GM10266 (cell line): Measurements from ENCODE around the gene VCP.
"Not testable (repeated sequence)": the region's sequence is repeated elsewhere in the genome, so short reads cannot be mapped to it uniquely, and the experiment has no call there.

Experiments used
- DNase-seq: peaks from one replicate; pipeline ENCODE4 v3.0.0; 2012; ENCODE audit errors: extremely low spot score
- CTCF ChIP-seq: IDR thresholded peaks from 2 replicates; pipeline ENCODE4 v1.5.1; 2012; ENCODE audit warnings: mild to moderate bottlenecking, low read depth; ENCODE audit not compliant: control insufficient read depth, insufficient read depth; ENCODE audit errors: missing control alignments

VCP gene

GRCh38 chr9:35029241-35029640 lies 43.2 kb downstream of the VCP start:
- TF ChIP-seq CTCF, result no peak
- no peak for DNase-seq

- DNase-seq, result no peak
- no peak for TF ChIP-seq CTCF
Observed at GRCh38 chr9:35028341-35028740, 44.1 kb downstream of the VCP start.

GRCh38 chr9:35027860-35028259 lies 44.6 kb downstream of the VCP start:
- TF ChIP-seq CTCF, result no peak
- DNase-seq, result no peak

- no peak for TF ChIP-seq CTCF
- no peak for DNase-seq
Observed at GRCh38 chr9:35027374-35027773, 45.1 kb downstream of the VCP start.

- DNase-seq, result no peak
- no peak for TF ChIP-seq CTCF
Observed at GRCh38 chr9:35026671-35027070, 45.8 kb downstream of the VCP start.

GRCh38 chr9:35023443-35023842 lies 49.0 kb downstream of the VCP start:
- DNase-seq, result not testable (repeated sequence)

GRCh38 chr9:35014517-35014916 lies 57.9 kb downstream of the VCP start:
- no peak for TF ChIP-seq CTCF
- DNase-seq, result no peak

- DNase-seq, result no peak
- TF ChIP-seq CTCF, result no peak
Observed at GRCh38 chr9:35010351-35010958, 62.0 kb downstream of the VCP start.
